ENCODE data around the gene SLC25A1. TPM values are rescaled to one million over a fixed set of nuclear protein-coding genes. Genes with fewer than 3 reads are reported as not detected.

SLC25A1 gene
- total and polyA plus RNA-seq, 10 of the 15 experiments (the other 5 are each of a cell fraction or from before 2014, with no cell fraction given): 2.3 to 79.0 (median 30.3) TPM

DNA sequence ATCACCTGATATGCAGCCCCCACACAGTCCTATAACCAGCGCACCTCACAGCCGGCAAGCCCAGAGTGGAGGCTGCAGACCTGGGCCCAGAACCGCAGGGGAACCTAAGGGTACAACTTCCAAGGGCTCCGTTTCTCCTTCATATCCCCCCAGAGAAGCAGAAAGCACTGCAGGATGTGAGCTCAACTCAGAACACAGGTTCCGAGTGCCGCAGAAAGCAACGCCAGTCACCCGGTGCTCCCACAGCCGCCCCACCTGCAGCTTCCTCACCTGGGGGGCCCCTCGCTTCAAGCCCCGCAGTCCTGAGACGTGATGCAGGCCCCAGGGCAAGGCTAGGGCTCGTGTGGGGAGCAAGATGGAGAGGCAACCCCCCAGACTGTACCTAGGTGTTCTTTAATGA, 45.0 kb downstream of the SLC25A1 start (continued):
- TF ChIP-seq DPF2 (IDR thresholded peaks at IDR 0.05) (no peak), TCF3 (IDR thresholded peaks at IDR 0.05; ENCODE audit: borderline replicate concordance, insufficient read depth, low read depth, low read length) (no peak), RB1 (IDR thresholded peaks at IDR 0.05; ENCODE audit: borderline replicate concordance) (no peak), PAX8 (IDR thresholded peaks at IDR 0.05) (no peak)
- TF ChIP-seq, protein P1, sequence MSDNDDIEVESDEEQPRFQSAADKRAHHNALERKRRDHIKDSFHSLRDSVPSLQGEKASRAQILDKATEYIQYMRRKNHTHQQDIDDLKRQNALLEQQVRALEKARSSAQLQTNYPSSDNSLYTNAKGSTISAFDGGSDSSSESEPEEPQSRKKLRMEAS (IDR thresholded peaks at IDR 0.05; ENCODE audit: low read depth, low read length): no peak

DNA sequence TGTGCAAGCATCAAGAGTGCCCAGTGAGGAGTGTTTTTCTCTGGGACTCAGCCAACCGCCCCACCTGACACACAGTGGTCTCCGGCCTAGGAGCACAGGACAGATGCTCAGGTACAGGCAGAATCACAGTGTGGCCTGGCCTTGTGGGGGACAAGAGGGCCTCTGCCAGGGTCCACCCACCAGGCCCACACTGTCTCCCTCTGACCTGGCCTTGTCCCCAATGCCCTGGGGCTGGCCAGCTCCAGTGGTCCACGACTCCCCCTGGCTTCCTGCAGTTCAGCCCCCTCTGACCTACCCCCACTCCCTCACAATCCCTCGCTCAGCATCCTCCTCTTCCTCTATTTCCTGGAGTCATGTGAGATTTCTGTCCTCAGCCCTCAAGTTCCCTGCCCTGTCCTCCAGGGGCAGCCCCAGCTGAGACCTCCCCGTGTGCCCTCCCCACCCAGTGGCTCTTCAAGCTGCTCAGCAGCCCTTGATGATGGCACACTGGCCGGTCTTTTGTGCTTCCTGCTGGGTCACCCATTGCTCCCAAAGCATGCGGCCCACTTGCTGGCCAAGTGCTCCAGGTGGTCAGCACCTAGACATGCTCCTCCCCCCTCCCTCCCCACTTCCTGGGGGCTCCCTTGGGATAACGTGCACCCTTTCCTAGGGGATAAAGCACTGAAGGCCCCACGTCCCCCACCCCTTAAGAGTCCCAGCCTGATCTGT, 45.7 kb downstream of the SLC25A1 start:
- TF ChIP-seq SMC3 (IDR thresholded peaks at IDR 0.05; ENCODE audit: borderline replicate concordance, low read length): no peak
- no peak for TF ChIP-seq ZNF384 (IDR thresholded peaks at IDR 0.05; ENCODE audit: borderline replicate concordance, low read depth, low read length)
- TF ChIP-seq SIN3A (IDR thresholded peaks at IDR 0.05; ENCODE audit: low read depth, low read length): no peak
- no peak for TF ChIP-seq MXI1 (IDR thresholded peaks at IDR 0.05; ENCODE audit: low read depth, low read length)
- H3K36me3 ChIP-seq (ENCODE audit: control insufficient read depth in 2 of 2, insufficient read depth in 2 of 2, low read length in 1 of 2): peaks cover 5 to 8% of the 10 kb centered on the region in 2 experiments
- ATAC-seq (no peak), DNase-seq (ENCODE audit: low read depth, low spot score) (no peak), FAIRE-seq (no peak)
- H3K27ac ChIP-seq (ENCODE audit: control insufficient read depth, insufficient read depth): no peak overlapping the region
- intact Hi-C loops (cut with micrococcal nuclease; ENCODE audit: unreplicated experiment): no loop called here
- H3K4me3 ChIP-seq: no peak overlapping the region
- SMC1A ChIA-PET (ENCODE audit: uncharacterized antibody, unreplicated experiment): no interaction called here
- CTCF ChIA-PET: interaction anchor here (1.0 to 2.3 kb wide), 2 partner anchors 12 to 47 kb away, joined by 3 to 6 read pairs; partner anchors contain the start of gene ESS2
- H3K27me3 ChIP-seq (replicated peaks in 1 of 2; ENCODE audit: control insufficient read depth in 2 of 2, insufficient read depth in 2 of 2, low read length in 1 of 2): no peaks in the 10 kb centered on the region
- RAD21 ChIA-PET (ENCODE audit: unreplicated experiment): interaction anchor here (0.6 kb wide), 1 partner anchor 1856 kb away, joined by 3 read pairs; no protein-coding TSS in a partner anchor
- no peaks in the 10 kb centered on the region for H4K20me1 ChIP-seq (ENCODE audit: control insufficient read depth, insufficient read depth)
- 84% methylated on average over 9 of the region's 9 CpGs for WGBS (ENCODE audit: insufficient coverage, insufficient replicate concordance, low lambda C conversion rate, missing lambda C conversion rate)
- no peaks in the 10 kb centered on the region for H3K9me3 ChIP-seq (replicated peaks; ENCODE audit: control insufficient read depth, insufficient read depth, low read length)
- no peak overlapping the region for H2AFZ ChIP-seq (ENCODE audit: control insufficient read depth, low read depth, low read length)
- POLR2A ChIA-PET: interaction anchor here (0.7 kb wide), 1 partner anchor 8 kb away, joined by 3 read pairs; no protein-coding TSS in a partner anchor
- no peak overlapping the region for H3K4me2 ChIP-seq (ENCODE audit: control insufficient read depth, insufficient read depth)
- in situ Hi-C loops (cut with MboI): no loop called here
- no TSS peak for BruUV-seq (replicated peaks)
- no peaks in the 10 kb centered on the region for H3K4me1 ChIP-seq (ENCODE audit: control insufficient read depth, insufficient read depth, low read length)
- no peak overlapping the region for H3K9ac ChIP-seq (ENCODE audit: control insufficient read depth, insufficient read depth, low read length)
- H3K79me2 ChIP-seq (ENCODE audit: control insufficient read depth, insufficient read depth, low read length): no peaks in the 10 kb centered on the region

Measured in GM12878 (cell line).